ENCODE data around the gene PRKCA.

DNA sequence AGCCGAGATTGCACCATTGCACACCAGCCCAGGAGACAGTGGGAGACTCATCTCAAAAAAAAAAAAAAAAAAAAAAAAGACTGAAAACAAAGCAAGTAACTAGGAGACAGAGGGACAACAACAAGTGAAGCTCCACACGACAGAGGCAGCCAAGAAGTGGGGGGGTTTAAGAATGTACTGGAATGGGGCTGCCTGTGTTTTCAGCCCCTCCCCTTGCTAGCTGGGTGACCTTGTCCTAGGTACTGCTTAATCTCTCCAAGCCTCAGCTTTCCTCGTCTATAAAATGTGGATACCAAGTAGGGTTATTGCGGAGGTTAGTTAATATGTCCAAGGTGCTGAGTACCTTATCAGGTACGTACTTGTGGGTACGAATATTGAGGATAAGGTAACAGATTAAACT lies 368.7 kb downstream of the PRKCA start:
- TF ChIP-seq POLR2A (IDR thresholded peaks at IDR 0.05) (no peak), EP300 (IDR thresholded peaks at IDR 0.05) (no peak)
- TF ChIP-seq, protein P1, sequence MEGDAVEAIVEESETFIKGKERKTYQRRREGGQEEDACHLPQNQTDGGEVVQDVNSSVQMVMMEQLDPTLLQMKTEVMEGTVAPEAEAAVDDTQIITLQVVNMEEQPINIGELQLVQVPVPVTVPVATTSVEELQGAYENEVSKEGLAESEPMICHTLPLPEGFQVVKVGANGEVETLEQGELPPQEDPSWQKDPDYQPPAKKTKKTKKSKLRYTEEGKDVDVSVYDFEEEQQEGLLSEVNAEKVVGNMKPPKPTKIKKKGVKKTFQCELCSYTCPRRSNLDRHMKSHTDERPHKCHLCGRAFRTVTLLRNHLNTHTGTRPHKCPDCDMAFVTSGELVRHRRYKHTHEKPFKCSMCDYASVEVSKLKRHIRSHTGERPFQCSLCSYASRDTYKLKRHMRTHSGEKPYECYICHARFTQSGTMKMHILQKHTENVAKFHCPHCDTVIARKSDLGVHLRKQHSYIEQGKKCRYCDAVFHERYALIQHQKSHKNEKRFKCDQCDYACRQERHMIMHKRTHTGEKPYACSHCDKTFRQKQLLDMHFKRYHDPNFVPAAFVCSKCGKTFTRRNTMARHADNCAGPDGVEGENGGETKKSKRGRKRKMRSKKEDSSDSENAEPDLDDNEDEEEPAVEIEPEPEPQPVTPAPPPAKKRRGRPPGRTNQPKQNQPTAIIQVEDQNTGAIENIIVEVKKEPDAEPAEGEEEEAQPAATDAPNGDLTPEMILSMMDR (IDR thresholded peaks at IDR 0.05) = no peak

Data from ovary (tissue), 3 donors.